OCI-LY3 (cell line): ENCODE results near the gene TRERF1.

Source experiments
- H2AFZ ChIP-seq: fragments of 200-600, 300-600 bp; shearing (Covaris generic); 2 replicates; pipeline ENCODE4 v1.6.0; 2014; ENCODE audit warnings: antibody characterized with exemption, low read depth, low read length
- H3K27ac ChIP-seq: fragments of 200-600, 300-600 bp; sonication (generic); 2 replicates; pipeline ENCODE4 v1.5.1; 2014; ENCODE audit warnings: mild to moderate bottlenecking, low read length, moderate library complexity, mixed read lengths
- H3K27me3 ChIP-seq: fragments of 200-600, 300-600 bp; sonication (generic); 2 replicates; pipeline ENCODE4 v1.6.1; 2014; ENCODE audit warnings: low read depth, low read length, mixed read lengths
- H3K36me3 ChIP-seq: fragments of 200-600, 300-600 bp; sonication (generic); replicated peaks from 2 replicates; pipeline ENCODE3; 2014; ENCODE audit warnings: low read depth, low read length, mixed read lengths
- H3K4me1 ChIP-seq: fragments of 300-600, 200-600 bp; sonication (generic); 2 replicates; pipeline ENCODE4 v1.6.1; 2014; ENCODE audit warnings: low read length, mixed read lengths
- H3K4me2 ChIP-seq: fragments of 200-600, 300-600 bp; sonication (generic); 2 replicates; pipeline ENCODE4 v1.6.1; 2014; ENCODE audit warnings: low read length, mixed read lengths
- H3K4me3 ChIP-seq: fragments of 300-600, 200-600 bp; sonication (generic); 2 replicates; pipeline ENCODE4 v1.5.1; 2014; ENCODE audit warnings: antibody characterized with exemption, mild to moderate bottlenecking, low read length, moderate library complexity
- H3K79me2 ChIP-seq: fragments of 300-600, 200-600 bp; shearing (Covaris generic); 2 replicates; pipeline ENCODE4 v1.6.1; 2014; ENCODE audit warnings: mild to moderate bottlenecking, low read length, mixed read lengths
- H3K9ac ChIP-seq: fragments of 300-600, 200-600 bp; shearing (Covaris generic); 2 replicates; pipeline ENCODE4 v1.6.0; 2014; ENCODE audit warnings: mild to moderate bottlenecking, low read length, moderate library complexity
- H3K9me3 ChIP-seq: fragments of 200-600, 300-600 bp; shearing (Covaris generic); 2 replicates; pipeline ENCODE4 v1.6.1; 2014; ENCODE audit warnings: low read length, mixed read lengths; ENCODE audit not compliant: insufficient read depth
- H4K20me1 ChIP-seq: fragments of 200-600, 300-600 bp; sonication (generic); 2 replicates; pipeline ENCODE4 v1.6.1; 2016; ENCODE audit warnings: low read length, mixed read lengths; ENCODE audit not compliant: insufficient read depth
- CTCF ChIP-seq: fragments of 200-600, 300-600 bp; sonication (generic); IDR thresholded peaks from 2 replicates; pipeline ENCODE4 v1.5.1; 2014; ENCODE audit warnings: antibody characterized with exemption, low read length, low read depth
- EZH2phosphoT487 ChIP-seq: fragments of 200-600 bp; shearing (Covaris generic); IDR thresholded peaks from 2 replicates; pipeline ENCODE4 v1.6.1; 2018; ENCODE audit warnings: antibody characterized with exemption, mixed run types, low read depth

Gene TRERF1

GRCh38 chr6:42341771-42342553 lies 109.8 kb downstream of the TRERF1 start:
- Histone ChIP-seq H3K27me3 (peaks cover 8% of the 10 kb centered on the region; the same call in 1 of the 2 replicates), H3K4me1 (peaks cover 41% of the 10 kb centered on the region), H3K9me3 (no peaks in the 10 kb centered on the region), H2AFZ (no peak overlapping the region), H3K36me3 (peaks cover 17% of the 10 kb centered on the region), H3K79me2 (peaks cover 24% of the 10 kb centered on the region), H3K4me2 (no peak overlapping the region), H3K27ac (no peak overlapping the region), H3K4me3 (no peak overlapping the region), H3K9ac (no peak overlapping the region), H4K20me1 (peaks cover 29% of the 10 kb centered on the region)
- TF ChIP-seq CTCF (no peak), EZH2phosphoT487 (no peak)

- H3K9me3 ChIP-seq = no peaks in the 10 kb centered on the region
- peaks cover 27% of the 10 kb centered on the region for H3K79me2 ChIP-seq
- peaks cover 41% of the 10 kb centered on the region for H3K4me1 ChIP-seq
- H3K4me3 ChIP-seq = no peak overlapping the region
- no peak overlapping the region for H3K27ac ChIP-seq
- H3K4me2 ChIP-seq = 0 out of 2 replicates have a peak overlapping the region, but pooled peaks have one; percentile 78
- H4K20me1 ChIP-seq = peaks cover 26% of the 10 kb centered on the region
- H2AFZ ChIP-seq = no peak overlapping the region
- peaks cover 17% of the 10 kb centered on the region for H3K36me3 ChIP-seq
- H3K27me3 ChIP-seq = peaks cover 8% of the 10 kb centered on the region; the same call in 1 of the 2 replicates
- H3K9ac ChIP-seq = no peak overlapping the region
- TF ChIP-seq EZH2phosphoT487 = no peak
- TF ChIP-seq CTCF = no peak
Observed at GRCh38 chr6:42341221-42341620, 110.5 kb downstream of the TRERF1 start.

GRCh38 chr6:42340511-42340910 lies 111.2 kb downstream of the TRERF1 start:
- H3K9me3 ChIP-seq = no peaks in the 10 kb centered on the region
- H3K79me2 ChIP-seq = peaks cover 30% of the 10 kb centered on the region
- peaks cover 17% of the 10 kb centered on the region for H3K36me3 ChIP-seq
- peak overlapping the region; percentile 18; the same call in 1 of the 2 replicates for H3K9ac ChIP-seq
- H3K27me3 ChIP-seq = peaks cover 8% of the 10 kb centered on the region; the same call in 1 of the 2 replicates
- no peak overlapping the region for H2AFZ ChIP-seq
- peak overlapping the region; percentile 49 for H3K4me3 ChIP-seq
- H3K4me2 ChIP-seq = peak overlapping the region; percentile 78
- peaks cover 22% of the 10 kb centered on the region; the same call in 1 of the 2 replicates for H4K20me1 ChIP-seq
- H3K27ac ChIP-seq = peak overlapping the region; percentile 41
- no peak for TF ChIP-seq CTCF
- no peak for TF ChIP-seq EZH2phosphoT487
- H3K4me1 ChIP-seq = peaks cover 41% of the 10 kb centered on the region

- Histone ChIP-seq H3K36me3 (peaks cover 17% of the 10 kb centered on the region), H3K9me3 (no peaks in the 10 kb centered on the region)
Observed at GRCh38 chr6:42339991-42340401, 111.7 kb downstream of the TRERF1 start.

More at GRCh38 chr6:42339991-42340401, 111.7 kb downstream of the TRERF1 start:
- peak overlapping the region; percentile 49 for H3K4me3 ChIP-seq
- H3K79me2 ChIP-seq = peaks cover 33% of the 10 kb centered on the region
- peak overlapping the region; percentile 18; the same call in 1 of the 2 replicates for H3K9ac ChIP-seq
- no peak overlapping the region for H2AFZ ChIP-seq
- peaks cover 46% of the 10 kb centered on the region for H3K4me1 ChIP-seq
- H3K27ac ChIP-seq = peak overlapping the region; percentile 41
- H4K20me1 ChIP-seq = peaks cover 23% of the 10 kb centered on the region; the same call in 1 of the 2 replicates
- peaks cover 8% of the 10 kb centered on the region; the same call in 1 of the 2 replicates for H3K27me3 ChIP-seq
- TF ChIP-seq EZH2phosphoT487 = peak; percentile 72; the same call in 1 of the 2 replicates
- TF ChIP-seq CTCF = no peak
- H3K4me2 ChIP-seq = peak overlapping the region; percentile 78
